ENCODE measurements around the gene TMEM238. TPM values are rescaled to one million over a fixed set of nuclear protein-coding genes. Genes with fewer than 3 reads are reported as not detected.

TMEM238 gene
- total RNA-seq, 5 donors from 2014 or later (not counting 1 experiment from before 2014, with no cell fraction given) = 10.8 to 23.2 (median 20.0) TPM

DNA sequence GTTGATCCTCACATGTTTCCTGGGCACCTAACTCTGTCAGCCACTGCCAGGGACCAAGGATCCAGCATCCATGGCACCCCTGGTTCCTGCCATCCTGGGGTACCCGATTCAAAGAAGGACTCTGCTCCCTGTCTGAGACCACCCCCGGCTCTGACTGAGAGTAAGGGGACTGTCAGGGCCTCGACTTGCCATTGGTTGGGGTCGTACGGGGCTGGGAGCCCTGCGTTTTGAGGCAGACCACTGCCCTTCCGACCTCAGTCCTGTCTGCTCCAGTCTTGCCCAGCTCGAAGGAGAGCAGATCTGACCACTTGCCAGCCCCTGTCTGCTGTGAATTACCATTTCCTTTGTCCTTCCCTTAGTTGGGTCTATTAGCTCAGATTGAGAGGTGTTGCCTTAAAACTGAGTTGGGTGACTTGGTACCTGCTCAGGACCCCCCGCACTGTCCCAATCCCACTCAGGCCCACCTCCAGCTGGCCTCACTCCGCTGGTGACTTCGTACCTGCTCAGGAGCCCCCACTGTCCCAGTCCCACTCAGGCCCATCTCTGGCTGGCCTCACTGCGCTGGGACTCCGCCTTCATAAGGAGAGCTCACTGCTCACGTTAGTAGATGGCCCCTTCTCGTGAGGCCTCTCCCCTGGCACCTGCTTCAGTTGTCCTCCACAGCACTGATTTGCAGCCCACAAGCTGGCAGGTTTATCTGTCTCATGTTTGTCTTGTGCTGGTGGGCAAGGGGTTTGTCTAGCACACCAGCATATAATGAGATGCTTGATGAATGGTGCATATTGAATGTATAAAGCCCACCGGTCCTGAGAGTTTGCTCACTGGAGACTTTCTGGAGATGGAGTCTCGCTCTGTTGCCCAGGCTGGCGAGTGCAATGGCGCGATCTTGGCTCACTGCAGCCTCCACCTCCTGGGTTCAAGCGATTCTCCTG, 5.6 kb upstream of the TMEM238 start:
- no peaks in the 10 kb centered on the region for H3K27me3 Mint-ChIP-seq
- ATAC-seq (replicated peaks in 1 of 4) = no peak
- H3K4me1 Mint-ChIP-seq = peaks cover 56 to 62% (median 57%) of the 10 kb centered on the region in 3 donors
- H3K9me3 ChIP-seq = no peaks in the 10 kb centered on the region
- WGBS (ENCODE audit: insufficient coverage) = 83% methylated on average over 14 of the region's 21 CpGs
- H3K27ac Mint-ChIP-seq = peak overlapping the region; percentile 45 to 55
- no peaks in the 10 kb centered on the region for H3K9me3 Mint-ChIP-seq
- peak overlapping the region in 2 of 3 donors; percentile 44 to 45 for H3K4me3 Mint-ChIP-seq
- H3K36me3 ChIP-seq (ENCODE audit: control insufficient read depth in 2 of 2, extremely low read depth in 1 of 2, insufficient read depth in 1 of 2, low read length in 1 of 2) = peaks cover 11 to 55% of the 10 kb centered on the region in 2 donors
- no peaks in the 10 kb centered on the region for H3K27me3 ChIP-seq (replicated peaks in 1 of 2; ENCODE audit: control insufficient read depth in 2 of 2, extremely low read depth in 1 of 2, insufficient read depth in 2 of 2, low read length in 1 of 2)
- H3K27ac ChIP-seq (ENCODE audit: low read length) = no peak overlapping the region
- ChIA-PET POLR2A (interaction anchor here in 1 of 2 donors (0.7 kb wide), 1 partner anchor 18 kb away, joined by 3 read pairs; no protein-coding TSS in a partner anchor), CTCF (interaction anchor here in 1 of 2 donors (0.9 kb wide), 1 partner anchor 10 kb away, joined by 3 read pairs; no protein-coding TSS in a partner anchor)
- peaks cover 36% of the 10 kb centered on the region for H3K36me3 Mint-ChIP-seq
- peaks cover 21 to 60% of the 10 kb centered on the region in 2 experiments for H3K4me1 ChIP-seq (ENCODE audit: control insufficient read depth in 1 of 2, extremely low read depth in 1 of 2, insufficient read depth in 2 of 2, low read length in 2 of 2)
- no peak overlapping the region for H3K4me3 ChIP-seq (ENCODE audit: control insufficient read depth in 1 of 2, extremely low read depth in 1 of 2, low read length in 1 of 2)
- no peak for DNase-seq

DNA sequence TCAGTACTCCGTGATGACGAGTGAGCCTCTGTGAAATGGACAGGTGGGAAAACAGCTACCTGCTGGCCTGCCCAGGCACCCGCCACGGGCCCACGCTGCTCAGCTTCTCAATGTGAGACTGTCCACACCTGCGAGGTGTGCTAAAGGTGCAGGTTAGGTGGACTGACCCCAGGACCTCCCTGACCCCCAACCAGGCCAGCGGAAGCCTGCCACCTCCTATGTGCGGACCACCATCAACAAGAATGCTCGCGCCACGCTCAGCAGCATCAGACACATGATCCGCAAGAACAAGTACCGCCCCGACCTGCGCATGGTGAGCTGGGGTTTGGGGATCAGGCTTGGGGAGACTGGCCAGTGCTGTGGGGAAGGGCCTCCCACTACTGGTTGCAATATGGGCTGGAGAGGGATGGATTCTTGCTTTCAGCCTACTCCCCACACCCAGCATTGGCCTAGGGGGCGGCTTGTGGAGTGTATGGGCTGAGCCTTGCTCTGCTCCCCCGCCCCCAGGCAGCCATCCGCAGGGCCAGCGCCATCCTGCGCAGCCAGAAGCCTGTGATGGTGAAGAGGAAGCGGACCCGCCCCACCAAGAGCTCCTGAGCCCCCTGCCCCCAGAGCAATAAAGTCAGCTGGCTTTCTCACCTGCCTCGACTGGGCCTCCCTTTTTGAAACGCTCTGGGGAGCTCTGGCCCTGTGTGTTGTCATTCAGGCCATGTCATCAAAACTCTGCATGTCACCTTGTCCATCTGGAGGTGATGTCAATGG, 3.8 kb upstream of the TMEM238 start:
- Histone ChIP-seq H3K36me3 (ENCODE audit: control insufficient read depth in 2 of 2, extremely low read depth in 1 of 2, insufficient read depth in 1 of 2, low read length in 1 of 2) (peaks cover 11 to 55% of the 10 kb centered on the region in 2 donors), H3K4me1 (ENCODE audit: control insufficient read depth in 1 of 2, extremely low read depth in 1 of 2, insufficient read depth in 2 of 2, low read length in 2 of 2) (peaks cover 26 to 71% of the 10 kb centered on the region in 2 experiments), H3K4me3 (ENCODE audit: control insufficient read depth in 1 of 2, extremely low read depth in 1 of 2, low read length in 1 of 2) (peak overlapping the region in 1 of 2 donors; percentile 12), H3K9me3 (no peaks in the 10 kb centered on the region), H3K27ac (ENCODE audit: low read length) (peak overlapping the region; percentile 31), H3K27me3 (replicated peaks in 1 of 2; ENCODE audit: control insufficient read depth in 2 of 2, extremely low read depth in 1 of 2, insufficient read depth in 2 of 2, low read length in 1 of 2) (no peaks in the 10 kb centered on the region)
- H3K9me3 Mint-ChIP-seq = no peaks in the 10 kb centered on the region
- CTCF ChIA-PET = no interaction called here
- ATAC-seq (replicated peaks in 1 of 4) (no peak), DNase-seq (no peak)
- POLR2A ChIA-PET = interaction anchor here (0.6 to 1.6 kb wide), 7 partner anchors 15 to 212 kb away, joined by 3 to 7 read pairs (median 3); partner anchors contain the start of genes UBE2S (in 2 of the 2), KMT5C (in 1 of the 2) and ZNF524 (in 1 of the 2)
- 76% methylated on average over 6 of the region's 24 CpGs for WGBS (ENCODE audit: insufficient coverage)
- H3K27ac Mint-ChIP-seq = peak overlapping the region; percentile 78 to 98
- H3K27me3 Mint-ChIP-seq = no peaks in the 10 kb centered on the region
- peaks cover 66 to 70% (median 67%) of the 10 kb centered on the region in 3 donors for H3K4me1 Mint-ChIP-seq
- H3K4me3 Mint-ChIP-seq = peak overlapping the region; percentile 98 to 100 (median 98)
- H3K36me3 Mint-ChIP-seq = peaks cover 36% of the 10 kb centered on the region

- CTCF ChIA-PET = no interaction called here
- POLR2A ChIA-PET = interaction anchor here (1.1 to 1.6 kb wide), 3 partner anchors 21 to 47 kb away, joined by 3 to 7 read pairs (median 6); partner anchors contain the start of genes UBE2S (in 2 of the 2) and KMT5C (in 1 of the 2)
- Mint-ChIP-seq H3K36me3 (peaks cover 37% of the 10 kb centered on the region), H3K27me3 (no peaks in the 10 kb centered on the region), H3K4me1 (peaks cover 76 to 81% (median 80%) of the 10 kb centered on the region in 3 donors), H3K9me3 (no peaks in the 10 kb centered on the region), H3K27ac (peak overlapping the region; percentile 98 to 99), H3K4me3 (peak overlapping the region; percentile 98 to 100 (median 98))
- H3K27ac ChIP-seq (ENCODE audit: low read length) = peak overlapping the region; percentile 81
- ATAC-seq (replicated peaks in 1 of 4) = no peak
- peak overlapping the region; percentile 97 to 99 for H3K4me3 ChIP-seq (ENCODE audit: control insufficient read depth in 1 of 2, extremely low read depth in 1 of 2, low read length in 1 of 2)
- peaks cover 11 to 49% of the 10 kb centered on the region in 2 donors for H3K36me3 ChIP-seq (ENCODE audit: control insufficient read depth in 2 of 2, extremely low read depth in 1 of 2, insufficient read depth in 1 of 2, low read length in 1 of 2)
- H3K9me3 ChIP-seq = no peaks in the 10 kb centered on the region
- no peak for DNase-seq
- no peaks in the 10 kb centered on the region for H3K27me3 ChIP-seq (replicated peaks in 1 of 2; ENCODE audit: control insufficient read depth in 2 of 2, extremely low read depth in 1 of 2, insufficient read depth in 2 of 2, low read length in 1 of 2)
- WGBS (ENCODE audit: insufficient coverage) = 0% methylated on average over 33 of the region's 33 CpGs
- H3K4me1 ChIP-seq (ENCODE audit: control insufficient read depth in 1 of 2, extremely low read depth in 1 of 2, insufficient read depth in 2 of 2, low read length in 2 of 2) = peaks cover 26 to 77% of the 10 kb centered on the region in 2 experiments
Observed at GRCh38 chr19:55386493-55386971, 2.4 kb upstream of the TMEM238 start.

- Mint-ChIP-seq H3K36me3 (peaks cover 39% of the 10 kb centered on the region), H3K4me1 (peaks cover 73 to 81% (median 78%) of the 10 kb centered on the region in 3 donors), H3K9me3 (no peaks in the 10 kb centered on the region), H3K27ac (peak within 1 kb of the TSS; percentile 98 to 99), H3K4me3 (peak within 1 kb of the TSS; percentile 98 to 100 (median 98)), H3K27me3 (no peaks in the 10 kb centered on the region)
- CTCF ChIA-PET = no interaction called here
- no peaks in the 10 kb centered on the region for H3K27me3 ChIP-seq (replicated peaks in 1 of 2; ENCODE audit: control insufficient read depth in 2 of 2, extremely low read depth in 1 of 2, insufficient read depth in 2 of 2, low read length in 1 of 2)
- DNase-seq (peak; percentile 94 to 100 (median 98)), ATAC-seq (replicated peaks in 1 of 4) (peak; percentile 80 to 83 (median 81))
- peak within 1 kb of the TSS; percentile 81 for H3K27ac ChIP-seq (ENCODE audit: low read length)
- WGBS (ENCODE audit: insufficient coverage) = under 1% methylated on average over 68 of the region's 68 CpGs
- POLR2A ChIA-PET = no interaction called here
- peaks cover 26 to 71% of the 10 kb centered on the region in 2 experiments for H3K4me1 ChIP-seq (ENCODE audit: control insufficient read depth in 1 of 2, extremely low read depth in 1 of 2, insufficient read depth in 2 of 2, low read length in 2 of 2)
- H3K4me3 ChIP-seq (ENCODE audit: control insufficient read depth in 1 of 2, extremely low read depth in 1 of 2, low read length in 1 of 2) = peak within 1 kb of the TSS; percentile 97 to 99
- no peaks in the 10 kb centered on the region for H3K9me3 ChIP-seq
- peaks cover 8 to 45% of the 10 kb centered on the region in 2 donors for H3K36me3 ChIP-seq (ENCODE audit: control insufficient read depth in 2 of 2, extremely low read depth in 1 of 2, insufficient read depth in 1 of 2, low read length in 1 of 2)
Observed at GRCh38 chr19:55385724-55386492, 1.8 kb upstream of the TMEM238 start, which contains the start of gene RPL28. RPL28 (plus strand) TSS chr19:55385932; CDS start chr19:55386358, 426 bp downstream.

GRCh38 chr19:55384920-55385723, 1.0 kb upstream of the TMEM238 start:
- Histone ChIP-seq H3K9me3 (no peaks in the 10 kb centered on the region), H3K27ac (ENCODE audit: low read length) (peak overlapping the region; percentile 81), H3K27me3 (replicated peaks in 1 of 2; ENCODE audit: control insufficient read depth in 2 of 2, extremely low read depth in 1 of 2, insufficient read depth in 2 of 2, low read length in 1 of 2) (no peaks in the 10 kb centered on the region), H3K4me3 (ENCODE audit: control insufficient read depth in 1 of 2, extremely low read depth in 1 of 2, low read length in 1 of 2) (peak overlapping the region; percentile 97 to 99), H3K36me3 (ENCODE audit: control insufficient read depth in 2 of 2, extremely low read depth in 1 of 2, insufficient read depth in 1 of 2, low read length in 1 of 2) (peaks cover 4 to 37% of the 10 kb centered on the region in 2 donors), H3K4me1 (ENCODE audit: control insufficient read depth in 1 of 2, extremely low read depth in 1 of 2, insufficient read depth in 2 of 2, low read length in 2 of 2) (peaks cover 26 to 65% of the 10 kb centered on the region in 2 experiments)
- Mint-ChIP-seq H3K4me3 (peak overlapping the region; percentile 98 to 100 (median 98)), H3K4me1 (peaks cover 66 to 73% (median 72%) of the 10 kb centered on the region in 3 donors), H3K9me3 (no peaks in the 10 kb centered on the region), H3K27me3 (no peaks in the 10 kb centered on the region), H3K27ac (peak overlapping the region; percentile 98 to 99), H3K36me3 (peaks cover 35% of the 10 kb centered on the region)
- ChIA-PET POLR2A (interaction anchor here (0.5 to 0.6 kb wide), 3 partner anchors 23 to 91 kb away, joined by 3 to 4 read pairs (median 4); partner anchors contain the start of genes KMT5C (in 1 of the 2), UBE2S (in 1 of the 2) and ZNF628 (in 1 of the 2)), CTCF (interaction anchor here in 1 of 2 donors (2.1 kb wide), 1 partner anchor 46 kb away, joined by 9 read pairs; the partner anchor contains the start of gene KMT5C)
- ATAC-seq (replicated peaks in 1 of 4) = peak; percentile 79 to 86 (median 82)
- DNase-seq = peak; percentile 90 to 99 (median 96)
- 9% methylated on average over 27 of the region's 34 CpGs for WGBS (ENCODE audit: insufficient coverage)

Data from T-cell (primary cell).